AG04449 (cell line): ENCODE measurements around the gene MUC22.
"Not testable (repeated sequence)": the region's sequence is repeated elsewhere in the genome, so short reads cannot be mapped to it uniquely, and the experiment has no call there.

Experiments used
- CTCF ChIA-PET: fragments of 350-600 bp; formaldehyde crosslinking; extraction: SDS; loops from one replicate; lab custom pipeline; 2021; ENCODE audit warnings: antibody characterized with exemption; lab: Yijun Ruan, JAX
- POLR2A ChIA-PET: fragments of 400-600, 350-600 bp; formaldehyde crosslinking; extraction: SDS; loops from one replicate; lab custom pipeline; 2020; ENCODE audit warnings: antibody characterized with exemption, inconsistent platforms; lab: Yijun Ruan, JAX
- DNase-seq: peaks from one replicate; pipeline ENCODE4 v3.0.0-alpha.2; 2010; ENCODE audit warnings: low read depth, low spot score
- H3K4me3 ChIP-seq: 2 replicates; pipeline ENCODE4 v1.5.1; 2011; ENCODE audit warnings: low read depth, mild to moderate bottlenecking, control low read depth, low read length
- CTCF ChIP-seq: IDR thresholded peaks from one replicate; pipeline ENCODE4 v1.5.1; 2011; ENCODE audit warnings: mild to moderate bottlenecking, moderate library complexity, low read length, control low read depth, inconsistent platforms; ENCODE audit not compliant: insufficient read depth; ENCODE audit errors: missing control alignments

The MUC22 gene

GRCh38 chr6:31009731-31010130 is 543 bp upstream of the MUC22 start:
- DNase-seq = no peak
- ChIA-PET POLR2A (no interaction called here), CTCF (interaction anchor here (0.7 to 1.1 kb wide), 2 partner anchors 61 to 70 kb away, joined by 3 read pairs; no protein-coding TSS in a partner anchor)
- TF ChIP-seq CTCF = no peak
- H3K4me3 ChIP-seq = no peak overlapping the region

GRCh38 chr6:31011153-31011552 is 879 bp downstream of the MUC22 start:
- H3K4me3 ChIP-seq = no peak overlapping the region
- CTCF ChIA-PET = no interaction called here
- no peak for DNase-seq
- TF ChIP-seq CTCF = no peak
- POLR2A ChIA-PET = no interaction called here

DNA sequence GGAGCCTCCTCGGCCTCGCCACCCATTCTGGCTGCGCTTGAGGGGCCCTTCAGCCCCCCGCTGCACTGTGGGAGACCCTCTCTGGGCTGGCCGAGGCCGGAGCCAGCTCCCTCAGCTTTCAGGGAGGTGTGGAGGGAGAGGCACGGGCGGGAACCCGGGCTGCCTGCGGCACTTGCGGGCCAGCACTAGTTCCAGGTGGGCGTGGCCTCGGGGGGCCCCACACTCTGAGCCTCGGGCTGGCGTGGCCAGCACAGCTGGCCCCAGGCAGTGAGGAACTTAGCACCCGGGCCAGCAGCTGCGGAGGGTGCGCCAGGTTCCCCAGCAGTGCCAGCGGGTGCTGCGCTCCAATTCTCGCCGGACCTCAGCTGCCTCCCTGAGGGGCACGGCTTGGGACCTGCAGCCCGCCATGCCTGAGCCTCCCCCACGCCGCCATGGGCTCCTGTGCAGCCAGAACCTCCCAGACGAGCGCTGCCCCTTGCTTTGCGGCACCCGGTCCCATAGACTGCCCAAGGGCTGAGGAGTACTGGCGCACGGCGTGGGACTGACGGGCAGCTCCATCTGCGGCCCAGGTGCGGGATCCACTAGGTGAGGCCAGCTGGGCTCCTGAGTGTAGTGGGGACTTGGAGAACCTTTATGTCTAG is 6.5 kb downstream of the MUC22 start:
- CTCF ChIA-PET = interaction anchor here (1.0 kb wide), 1 partner anchor 9 kb away, joined by 4 read pairs; no protein-coding TSS in a partner anchor
- no peak overlapping the region for H3K4me3 ChIP-seq
- POLR2A ChIA-PET = no interaction called here
- no peak for TF ChIP-seq CTCF
- no peak for DNase-seq

GRCh38 chr6:31017436-31017835 is 7.2 kb downstream of the MUC22 start:
- CTCF ChIA-PET = interaction anchor here (1.0 kb wide), 1 partner anchor 10 kb away, joined by 4 read pairs; no protein-coding TSS in a partner anchor
- H3K4me3 ChIP-seq, POLR2A ChIA-PET, DNase-seq: not testable (repeated sequence)

GRCh38 chr6:31020057-31020456 is 9.8 kb downstream of the MUC22 start:
- DNase-seq = no peak
- no peak for TF ChIP-seq CTCF
- H3K4me3 ChIP-seq = no peak overlapping the region
- ChIA-PET CTCF (interaction anchor here (1.6 kb wide), 1 partner anchor 67 kb away, joined by 4 read pairs; no protein-coding TSS in a partner anchor), POLR2A (no interaction called here)

DNA sequence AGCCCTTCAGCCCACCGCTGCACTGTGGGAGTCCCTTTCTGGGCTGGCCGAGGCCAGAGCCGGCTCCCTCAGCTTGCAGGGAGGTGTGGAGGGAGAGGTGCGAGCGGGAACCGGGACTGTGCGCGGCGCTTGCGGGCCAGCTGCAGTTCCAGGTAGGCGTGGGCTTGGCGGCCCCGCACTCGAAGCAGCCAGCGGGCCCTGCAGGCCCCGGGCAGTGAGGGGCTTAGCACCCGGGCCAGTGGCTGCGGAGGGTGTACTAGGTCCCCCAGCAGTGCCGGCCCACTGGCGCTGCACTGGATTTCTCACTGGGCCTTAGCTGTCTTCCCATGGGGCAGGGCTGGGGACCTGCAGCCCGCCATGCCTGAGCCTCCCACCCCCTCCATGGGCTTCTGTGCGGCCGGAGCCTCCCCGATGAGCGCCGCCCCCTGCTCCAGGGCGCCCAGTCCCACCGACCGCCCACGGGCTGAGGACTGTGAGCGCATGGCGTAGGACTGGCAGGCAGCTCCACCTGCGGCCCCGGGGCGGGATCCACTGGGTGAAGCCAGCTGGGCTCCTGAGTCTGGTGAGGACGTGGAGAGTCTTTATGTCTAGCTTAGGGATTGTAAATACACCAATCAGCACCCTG is 10.5 kb downstream of the MUC22 start:
- DNase-seq, H3K4me3 ChIP-seq, POLR2A ChIA-PET: not testable (repeated sequence)
- CTCF ChIA-PET = interaction anchor here (1.6 kb wide), 1 partner anchor 67 kb away, joined by 4 read pairs; no protein-coding TSS in a partner anchor

- H3K4me3 ChIP-seq, POLR2A ChIA-PET, DNase-seq: not testable (repeated sequence)
- CTCF ChIA-PET = interaction anchor here (0.7 to 1.6 kb wide), 2 partner anchors 47 to 538 kb away, joined by 3 to 4 read pairs; no protein-coding TSS in a partner anchor
Observed at GRCh38 chr6:31021705-31022531, 11.6 kb downstream of the MUC22 start.
